ENCODE results near the gene ARHGEF12.
A peak's percentile ranks its signal among the peaks of the same experiment; 100 is the strongest.

Gene ARHGEF12

GRCh38 chr11:120317689-120318480 lies 18.3 kb upstream of the ARHGEF12 start:
- DNase-seq = no peak

- no peak for DNase-seq
Measured at GRCh38 chr11:120318906-120319305, 17.3 kb upstream of the ARHGEF12 start.

GRCh38 chr11:120324932-120325810 lies 11.0 kb upstream of the ARHGEF12 start, which contains the start of gene TLCD5:
TSS of gene TLCD5 (plus strand) at chr11:120325299. CDS start at chr11:120327442, 2,143 bp downstream.
- DNase-seq = peak; percentile 70

- DNase-seq = no peak
Measured at GRCh38 chr11:120326228-120326627, 10.0 kb upstream of the ARHGEF12 start.

- DNase-seq = peak; percentile 53
Measured at GRCh38 chr11:120326845-120327281, 9.3 kb upstream of the ARHGEF12 start.

- no peak for DNase-seq
Measured at GRCh38 chr11:120327311-120327710, 8.9 kb upstream of the ARHGEF12 start.

GRCh38 chr11:120329556-120329955 lies 6.7 kb upstream of the ARHGEF12 start:
- no peak for DNase-seq

GRCh38 chr11:120330045-120330444 lies 6.2 kb upstream of the ARHGEF12 start:
- DNase-seq = no peak

GRCh38 chr11:120331301-120331996 lies 4.8 kb upstream of the ARHGEF12 start:
- no peak for DNase-seq

GRCh38 chr11:120332822-120333716 lies 3.1 kb upstream of the ARHGEF12 start:
- DNase-seq = peak; percentile 37

GRCh38 chr11:120333801-120334200 lies 2.4 kb upstream of the ARHGEF12 start:
- DNase-seq = no peak

- DNase-seq = no peak
Measured at GRCh38 chr11:120334332-120334731, 1.9 kb upstream of the ARHGEF12 start.

GRCh38 chr11:120334894-120335462 lies 1.2 kb upstream of the ARHGEF12 start:
- peak; percentile 91 for DNase-seq

GRCh38 chr11:120335556-120335907 lies 681 bp upstream of the ARHGEF12 start:
- peak; percentile 45 for DNase-seq

- peak; percentile 62 for DNase-seq
Measured at GRCh38 chr11:120336641-120337354, 585 bp downstream of the ARHGEF12 start.

GRCh38 chr11:120337355-120338106 lies 1.3 kb downstream of the ARHGEF12 start:
- peak; percentile 33 for DNase-seq

- DNase-seq = peak; percentile 55
Measured at GRCh38 chr11:120338107-120338933, 2.1 kb downstream of the ARHGEF12 start.

GRCh38 chr11:120339394-120339890 lies 3.2 kb downstream of the ARHGEF12 start:
- DNase-seq = peak; percentile 97

GRCh38 chr11:120340529-120340928 lies 4.3 kb downstream of the ARHGEF12 start:
- no peak for DNase-seq

All from hematopoietic multipotent progenitor cell treated with erythropoietin and hydrocortisone succinate and interleukin-3 and kit ligand, for 4 days (in vitro differentiated cells).